Osteoblast (primary cell): ENCODE measurements around the gene MOAP1. TPM values are rescaled to one million over a fixed set of nuclear protein-coding genes. Genes with fewer than 3 reads are reported as not detected.
"Not testable (repeated sequence)": the region's sequence is repeated elsewhere in the genome, so short reads cannot be mapped to it uniquely, and the experiment has no call there.

Source experiments
- DNase-seq: peaks from one replicate; pipeline ENCODE4 v3.0.0; 2011; ENCODE audit warnings: low spot score, mixed read lengths; ENCODE audit not compliant: insufficient read length; ENCODE audit errors: missing footprints
- H2AFZ ChIP-seq: 2 replicates; pipeline ENCODE4 v1.6.0; 2011; ENCODE audit warnings: mild to moderate bottlenecking, low read length
- H3K27ac ChIP-seq: 2 replicates; pipeline ENCODE4 v1.5.1; 2011; ENCODE audit warnings: mild to moderate bottlenecking, low read depth, low read length, moderate library complexity
- H3K27me3 ChIP-seq: 2 replicates; pipeline ENCODE4 v1.6.0; 2012; ENCODE audit warnings: mild to moderate bottlenecking, control low read depth, inconsistent platforms, low read length, moderate library complexity; ENCODE audit not compliant: insufficient read depth
- H3K36me3 ChIP-seq: 2 replicates; pipeline ENCODE4 v1.5.1; 2011; ENCODE audit warnings: mild to moderate bottlenecking, low read length, control low read depth, moderate library complexity; ENCODE audit not compliant: insufficient read depth
- H3K4me1 ChIP-seq: 2 replicates; pipeline ENCODE4 v1.5.1; 2011; ENCODE audit warnings: mild to moderate bottlenecking, low read length, control low read depth, moderate library complexity; ENCODE audit not compliant: insufficient read depth
- H3K4me2 ChIP-seq: 2 replicates; pipeline ENCODE4 v1.6.0; 2011; ENCODE audit warnings: mild to moderate bottlenecking, low read length; ENCODE audit not compliant: insufficient read depth
- H3K4me3 ChIP-seq: fragments of 200-600 bp; sonication (generic); 3 replicates; pipeline ENCODE4 v1.5.1; 2012; ENCODE audit warnings: mild to moderate bottlenecking, low read length, inconsistent platforms; ENCODE audit not compliant: insufficient read depth
- H3K79me2 ChIP-seq: 2 replicates; pipeline ENCODE4 v1.6.0; 2012; ENCODE audit warnings: mild to moderate bottlenecking, low read length, control low read depth, inconsistent platforms; ENCODE audit not compliant: insufficient read depth
- H3K9me3 ChIP-seq: 2 replicates; pipeline ENCODE4 v1.5.1; 2011; ENCODE audit warnings: low read depth, low read length, control low read depth
- H4K20me1 ChIP-seq: 2 replicates; pipeline ENCODE4 v1.6.0; 2012; ENCODE audit warnings: mild to moderate bottlenecking, low read length, control low read depth; ENCODE audit not compliant: insufficient read depth
- total RNA-seq: library from RNA; depleted of rRNA; stranded (reverse); fragments of >200 nt; gene quantifications from 2 replicates; pipeline ENCODE4 v1.2.3, GENCODE V29; 2012
- TF ChIP-seq, protein P1 (sequence below): IDR thresholded peaks from 2 replicates; pipeline ENCODE4 v1.5.1; 2011; ENCODE audit warnings: mild to moderate bottlenecking, low read depth, low read length, moderate library complexity; ENCODE audit errors: extremely low read depth

MOAP1 gene
- 16.6 and 18.3 TPM in 2 replicates for total RNA-seq

DNA sequence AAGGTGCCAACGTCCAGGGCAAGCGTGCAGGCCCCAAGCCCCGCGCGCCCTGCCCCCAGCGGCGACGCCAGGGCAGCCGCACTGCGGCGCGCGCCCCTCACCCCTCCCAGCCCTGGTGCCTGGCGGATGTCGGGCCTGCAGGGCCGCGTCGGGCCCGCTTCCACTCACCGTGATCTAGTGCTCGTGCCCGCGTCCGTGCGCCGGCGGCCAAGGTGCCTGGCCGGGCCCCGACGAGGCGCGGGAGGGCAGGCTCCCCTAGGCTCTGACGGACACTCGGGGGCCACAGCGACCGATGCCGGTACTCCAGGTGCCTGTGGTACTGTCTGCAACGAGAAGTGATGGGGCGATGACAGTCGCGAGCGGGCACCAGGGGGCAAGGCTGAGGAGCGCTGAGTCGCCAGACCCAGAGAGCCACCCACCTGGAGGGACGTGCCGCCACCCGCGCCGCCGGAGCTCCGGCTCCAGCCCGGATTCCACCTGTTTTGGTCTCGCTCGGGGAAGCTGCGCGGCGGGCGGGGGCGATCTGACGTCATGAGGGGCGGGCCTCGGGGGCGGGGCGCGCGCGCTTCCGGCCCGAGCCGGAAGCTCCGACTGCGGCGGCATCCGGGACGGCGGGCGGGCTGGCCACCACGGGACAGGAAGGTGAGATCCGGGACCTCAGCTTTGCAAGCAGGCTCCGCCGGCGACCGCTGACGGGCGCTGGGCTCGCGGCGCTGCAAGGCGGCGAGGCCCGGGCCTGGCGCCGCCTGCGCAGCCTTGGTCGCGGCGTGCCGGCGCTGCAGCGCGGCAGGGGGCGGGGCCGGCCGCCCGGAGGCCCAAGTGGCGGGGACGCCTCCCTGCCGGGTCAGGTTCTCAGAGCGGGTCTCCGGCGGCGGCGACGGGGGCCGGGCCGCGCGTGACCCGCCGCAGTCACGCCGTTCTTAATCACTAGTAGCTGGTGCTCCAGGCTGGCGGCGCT lies at the start of gene MOAP1, which contains the start of gene LYSET:
TSS of gene MOAP1 (minus strand) at position 507 of the 958 bp plus-strand sequence. CDS start 655 bp downstream, outside the sequence.
TSS of gene LYSET (plus strand) at position 927 of the 958 bp plus-strand sequence. CDS start 89 bp downstream, outside the sequence.
- Histone ChIP-seq H3K4me3 (peak within 1 kb of the TSS; percentile 95), H3K36me3 (peaks cover 8% of the 10 kb centered on the region), H3K79me2 (peaks cover 45% of the 10 kb centered on the region), H3K27ac (peak within 1 kb of the TSS; percentile 94), H2AFZ (peak within 1 kb of the TSS; percentile 92), H4K20me1 (peaks cover 9% of the 10 kb centered on the region), H3K4me2 (peak within 1 kb of the TSS; percentile 99), H3K27me3 (no peaks in the 10 kb centered on the region), H3K4me1 (peaks cover 13% of the 10 kb centered on the region), H3K9me3 (no peaks in the 10 kb centered on the region)
- DNase-seq, result peak; percentile 98
- TF ChIP-seq, protein P1, sequence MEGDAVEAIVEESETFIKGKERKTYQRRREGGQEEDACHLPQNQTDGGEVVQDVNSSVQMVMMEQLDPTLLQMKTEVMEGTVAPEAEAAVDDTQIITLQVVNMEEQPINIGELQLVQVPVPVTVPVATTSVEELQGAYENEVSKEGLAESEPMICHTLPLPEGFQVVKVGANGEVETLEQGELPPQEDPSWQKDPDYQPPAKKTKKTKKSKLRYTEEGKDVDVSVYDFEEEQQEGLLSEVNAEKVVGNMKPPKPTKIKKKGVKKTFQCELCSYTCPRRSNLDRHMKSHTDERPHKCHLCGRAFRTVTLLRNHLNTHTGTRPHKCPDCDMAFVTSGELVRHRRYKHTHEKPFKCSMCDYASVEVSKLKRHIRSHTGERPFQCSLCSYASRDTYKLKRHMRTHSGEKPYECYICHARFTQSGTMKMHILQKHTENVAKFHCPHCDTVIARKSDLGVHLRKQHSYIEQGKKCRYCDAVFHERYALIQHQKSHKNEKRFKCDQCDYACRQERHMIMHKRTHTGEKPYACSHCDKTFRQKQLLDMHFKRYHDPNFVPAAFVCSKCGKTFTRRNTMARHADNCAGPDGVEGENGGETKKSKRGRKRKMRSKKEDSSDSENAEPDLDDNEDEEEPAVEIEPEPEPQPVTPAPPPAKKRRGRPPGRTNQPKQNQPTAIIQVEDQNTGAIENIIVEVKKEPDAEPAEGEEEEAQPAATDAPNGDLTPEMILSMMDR, result peak; percentile 10

GRCh38 chr14:93233078-93233477 lies 48.4 kb upstream of the MOAP1 start:
- H3K27me3 ChIP-seq, H4K20me1 ChIP-seq, H3K4me3 ChIP-seq, H3K27ac ChIP-seq, H2AFZ ChIP-seq, DNase-seq, H3K79me2 ChIP-seq, H3K9me3 ChIP-seq, H3K4me1 ChIP-seq, H3K36me3 ChIP-seq, H3K4me2 ChIP-seq: not testable (repeated sequence)

- H3K79me2 ChIP-seq, result no peaks in the 10 kb centered on the region
- peaks cover 12% of the 10 kb centered on the region for H3K36me3 ChIP-seq
- TF ChIP-seq, protein P1, result no peak
- no peaks in the 10 kb centered on the region for H4K20me1 ChIP-seq
- no peaks in the 10 kb centered on the region for H3K27me3 ChIP-seq
- peak overlapping the region; percentile 24 for H3K27ac ChIP-seq
- peak overlapping the region; percentile 65 for H3K4me3 ChIP-seq
- H2AFZ ChIP-seq, result peak overlapping the region; percentile 81
- H3K4me1 ChIP-seq, result peaks cover 9% of the 10 kb centered on the region
- DNase-seq, result peak; percentile 35
- peak overlapping the region; percentile 78 for H3K4me2 ChIP-seq
- H3K9me3 ChIP-seq, result no peaks in the 10 kb centered on the region
Measured at GRCh38 chr14:93232159-93232558, 47.5 kb upstream of the MOAP1 start.

DNA sequence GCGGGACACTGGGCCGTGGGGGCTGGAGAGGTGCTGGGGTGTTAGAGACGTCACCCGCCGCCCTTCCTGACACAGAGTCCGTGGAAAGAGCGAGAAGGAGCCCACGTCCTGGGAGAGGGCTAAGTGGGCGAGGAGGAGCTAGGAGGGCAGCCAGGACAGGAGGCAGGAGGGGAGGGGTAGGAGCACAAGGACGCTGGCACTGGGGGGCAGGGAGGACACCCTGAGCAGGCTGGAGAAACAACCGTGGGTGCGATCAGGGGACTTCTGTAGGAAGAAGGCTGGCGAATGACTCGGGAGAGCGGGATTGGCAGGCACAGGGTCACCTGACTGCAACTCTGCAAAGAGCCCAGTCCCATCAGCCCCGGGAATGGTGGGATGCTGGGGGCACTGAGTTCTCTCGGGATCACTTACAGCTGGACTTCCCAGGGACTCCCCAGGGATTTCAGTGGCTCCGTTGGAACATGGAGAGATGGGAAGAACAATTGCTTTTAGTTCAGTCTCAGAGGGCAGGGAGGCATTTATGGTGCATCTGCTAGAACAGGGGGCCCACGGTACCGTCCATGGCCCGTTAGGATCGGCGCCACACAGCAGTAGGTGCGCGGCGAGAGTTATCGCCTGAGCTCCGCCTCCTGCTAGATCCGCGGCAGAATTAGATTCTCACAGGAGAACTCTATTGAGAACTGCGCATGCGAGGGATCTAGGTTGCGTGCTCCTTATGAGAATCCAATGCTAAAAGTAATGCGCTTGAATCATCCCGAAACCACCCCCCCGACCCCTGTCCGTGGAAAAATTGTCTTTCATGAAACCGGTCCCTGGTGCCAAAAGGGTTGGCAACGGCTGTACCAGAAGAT lies 46.7 kb upstream of the MOAP1 start:
- Histone ChIP-seq H3K4me2 (peak overlapping the region; percentile 78), H3K27ac (peak overlapping the region; percentile 42)

More for the DNA sequence above, 46.7 kb upstream of the MOAP1 start:
- H3K79me2 ChIP-seq, result no peaks in the 10 kb centered on the region
- TF ChIP-seq, protein P1, result no peak
- H3K27me3 ChIP-seq, result no peaks in the 10 kb centered on the region
- no peaks in the 10 kb centered on the region for H4K20me1 ChIP-seq
- DNase-seq, result peak; percentile 88
- no peaks in the 10 kb centered on the region for H3K9me3 ChIP-seq
- H3K36me3 ChIP-seq, result peaks cover 17% of the 10 kb centered on the region
- peak overlapping the region; percentile 81 for H2AFZ ChIP-seq
- H3K4me1 ChIP-seq, result peaks cover 9% of the 10 kb centered on the region
- H3K4me3 ChIP-seq, result peak overlapping the region; percentile 65
